Activated effector memory CD4-positive, alpha-beta T cell treated with Interleukin-2 at 50 U/mL for 16 hours (primary cell): ENCODE data around the gene CCK.
"Not testable (repeated sequence)": the region's sequence is repeated elsewhere in the genome, so short reads cannot be mapped to it uniquely, and the experiment has no call there.

Experiments
- DNase-seq: peaks from one replicate; pipeline ENCODE4 v3.0.0-alpha.2; 2020

The CCK gene, protein sequence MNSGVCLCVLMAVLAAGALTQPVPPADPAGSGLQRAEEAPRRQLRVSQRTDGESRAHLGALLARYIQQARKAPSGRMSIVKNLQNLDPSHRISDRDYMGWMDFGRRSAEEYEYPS

DNA sequence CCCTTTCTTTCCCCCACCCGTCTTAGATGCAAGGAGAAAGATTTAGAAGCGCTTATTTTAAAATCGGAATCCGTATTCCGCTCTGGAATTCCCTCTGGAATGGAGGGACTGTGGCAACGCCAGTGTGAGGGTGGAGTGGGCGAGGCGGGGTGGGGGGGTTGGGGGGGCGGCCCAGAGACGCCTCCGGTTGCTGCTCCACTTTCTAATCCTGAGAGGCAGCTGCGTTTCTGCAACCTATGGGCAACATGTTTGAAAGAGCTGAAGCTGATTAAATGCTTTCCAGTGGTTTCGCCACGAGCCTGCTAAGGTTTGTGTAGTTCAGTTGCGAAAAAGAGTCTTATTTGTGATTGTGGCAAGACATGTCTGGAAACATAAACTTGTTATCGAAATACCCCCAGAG lies at the start of gene CCK:
Gene CCK, minus strand, starts transcription at position 101 of the 400 bp plus-strand sequence. CDS start 2,555 bp downstream, outside the sequence.
- DNase-seq, result no peak

DNA sequence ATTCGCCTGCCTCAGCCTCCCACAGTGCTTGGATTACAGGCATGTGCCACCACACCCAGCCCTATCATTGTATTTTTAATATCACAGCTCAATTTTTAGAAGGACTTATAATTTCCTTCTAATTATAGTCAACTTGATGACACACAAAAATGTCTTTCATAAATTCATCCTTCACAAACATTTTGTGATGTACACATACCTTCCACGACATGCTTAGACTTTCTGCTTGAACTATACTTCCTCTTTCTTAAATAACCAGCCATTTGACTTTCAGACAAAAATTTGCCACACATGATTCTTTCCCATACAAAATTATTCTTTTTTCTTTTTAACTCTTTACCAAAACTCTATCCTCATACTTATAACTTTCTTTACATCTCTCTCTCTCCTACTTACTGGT lies 48.4 kb upstream of the CCK start:
- DNase-seq, result no peak

DNA sequence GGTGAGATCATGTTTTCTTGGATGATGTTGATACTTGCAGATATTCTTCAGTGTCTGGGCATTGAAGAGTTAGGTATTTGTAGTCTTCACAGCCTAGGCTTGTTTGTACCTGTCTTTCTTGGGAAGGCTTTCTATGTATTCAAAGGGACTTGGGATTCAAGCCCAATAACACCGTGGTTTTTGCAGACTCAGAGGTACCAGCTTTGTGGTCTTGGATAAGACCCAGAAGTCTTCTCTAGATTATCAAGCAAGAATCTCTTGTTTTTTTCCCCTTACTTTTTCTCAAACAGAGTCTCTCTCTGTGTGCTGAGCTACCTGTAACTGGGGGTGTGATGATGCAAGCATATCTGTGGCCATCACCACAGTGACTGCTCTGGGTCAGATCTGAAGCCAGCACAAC lies 42.7 kb upstream of the CCK start:
- DNase-seq, result no peak

DNA sequence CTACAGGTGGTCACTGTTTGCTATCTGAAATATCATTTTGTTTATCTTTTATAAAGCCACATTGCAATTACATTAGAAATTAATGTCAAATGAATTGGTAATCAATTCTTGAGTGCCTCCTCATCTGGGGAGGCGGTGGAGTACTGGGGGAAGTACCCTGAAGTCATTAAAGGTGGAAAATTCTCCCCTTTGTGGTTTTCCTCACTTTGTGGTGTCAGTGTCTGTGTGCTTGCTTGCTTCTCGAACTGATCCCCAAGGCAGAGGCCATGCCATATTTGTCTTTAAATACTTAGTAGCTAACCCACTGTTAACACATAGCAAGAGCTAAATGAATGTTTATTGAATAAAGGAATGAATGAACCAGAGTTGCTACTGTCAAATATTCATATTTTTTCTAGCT lies 40.5 kb upstream of the CCK start:
- no peak for DNase-seq

DNA sequence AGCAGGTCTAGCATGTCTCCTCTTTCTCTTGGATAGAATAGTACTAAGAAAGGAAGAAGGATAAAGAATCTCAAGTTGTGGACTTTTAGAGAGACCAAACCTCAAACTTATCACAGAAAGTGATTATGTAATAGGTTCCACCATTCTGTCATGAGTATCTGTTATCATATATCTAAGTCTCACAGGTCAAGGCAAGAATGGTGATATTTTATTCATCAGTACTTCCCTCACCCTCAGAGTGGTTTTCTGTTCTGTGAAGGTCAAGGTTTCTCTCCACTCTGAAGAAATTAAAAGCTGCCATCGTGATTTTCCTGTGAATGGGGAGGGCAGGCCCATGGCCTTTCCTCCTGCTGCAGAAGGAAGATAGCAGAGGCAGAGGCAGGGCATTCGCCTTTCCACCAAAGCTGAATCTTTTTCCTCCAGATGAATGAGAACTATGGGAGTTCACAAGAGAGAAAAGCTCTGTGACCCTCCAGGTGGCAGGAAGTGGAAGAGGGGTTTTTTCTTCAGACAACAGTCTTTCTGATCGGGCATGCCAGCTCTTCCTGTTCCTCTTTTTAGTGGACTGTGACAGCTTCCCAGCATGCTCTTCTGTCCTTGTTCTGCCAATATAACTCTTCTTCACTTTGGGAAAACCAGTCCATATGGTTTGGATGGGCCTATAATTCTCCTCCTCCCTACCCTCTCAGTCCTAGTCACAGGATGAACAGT lies 37.1 kb upstream of the CCK start:
- DNase-seq, result no peak

DNA sequence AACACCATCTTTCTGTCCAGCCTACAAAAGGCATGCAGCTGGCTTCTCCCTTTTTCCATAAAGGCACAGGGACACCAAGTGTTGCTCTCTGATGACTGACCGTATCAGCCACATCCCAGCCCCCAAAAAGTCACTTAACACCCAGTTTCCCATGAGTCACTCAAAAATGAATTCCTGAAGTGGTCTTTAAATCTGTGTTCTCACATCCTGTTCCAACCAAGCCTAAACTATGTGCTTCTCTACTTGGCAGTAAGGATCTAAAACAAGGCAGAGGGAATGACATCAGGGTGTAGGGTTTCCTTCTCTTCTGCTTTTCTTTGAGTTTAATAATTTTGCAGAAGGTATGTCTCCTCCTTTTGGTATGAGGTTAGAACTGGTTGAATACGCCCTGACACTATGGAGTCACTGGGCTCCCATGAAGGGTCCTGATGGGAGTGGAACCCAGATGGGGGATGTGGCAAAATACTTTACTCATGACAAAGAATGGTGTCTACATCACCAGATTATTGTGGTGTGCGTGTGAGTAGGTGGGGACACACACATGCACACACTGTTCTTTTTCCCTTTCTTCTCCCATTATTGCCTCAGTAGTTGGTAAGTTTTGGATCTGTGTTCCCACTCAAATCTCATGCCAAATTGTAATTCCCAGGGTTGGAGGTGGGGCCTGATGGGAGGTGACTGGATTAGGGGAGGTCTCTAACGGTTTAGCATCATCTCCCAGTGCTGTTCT lies 35.6 kb upstream of the CCK start:
- DNase-seq, result no peak

DNA sequence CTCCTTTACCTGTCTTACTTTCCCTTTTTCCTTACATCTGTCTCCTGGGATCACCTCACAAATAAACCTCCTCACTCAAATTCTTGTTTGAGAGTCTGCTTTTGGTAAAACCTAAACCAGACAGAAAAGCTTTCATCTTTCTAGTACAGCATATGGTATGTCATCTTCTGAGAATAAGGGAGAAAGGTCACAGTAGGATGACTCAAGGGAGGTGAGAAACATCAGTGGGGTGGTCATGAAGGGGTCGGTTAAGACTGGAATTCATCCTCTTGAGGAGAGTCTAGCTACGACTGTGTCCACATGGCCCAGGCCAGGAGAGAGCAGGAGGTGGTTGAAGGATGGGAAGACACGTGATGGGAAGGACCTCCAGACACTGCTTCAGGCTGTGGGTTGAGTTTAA lies 34.8 kb upstream of the CCK start:
- no peak for DNase-seq

DNA sequence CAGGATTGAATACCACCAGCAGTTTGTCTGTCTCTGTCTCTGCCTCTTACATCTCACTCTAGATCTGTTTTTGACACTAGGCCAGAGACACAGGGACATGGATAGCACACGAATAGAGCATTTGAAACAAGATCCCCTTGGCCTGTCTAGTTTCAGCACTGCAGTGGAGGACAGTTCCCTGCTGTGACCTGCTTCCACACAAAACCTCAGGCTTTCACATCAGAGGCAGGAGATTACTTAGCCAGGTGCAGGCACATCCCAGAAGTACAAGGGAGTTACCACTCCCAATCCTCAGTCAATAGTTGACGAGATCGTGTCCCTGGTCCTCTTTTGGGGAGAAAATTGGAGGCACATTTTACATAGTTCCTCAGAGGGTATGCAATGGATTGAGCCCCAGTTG lies 34.0 kb upstream of the CCK start:
- DNase-seq, result no peak

DNA sequence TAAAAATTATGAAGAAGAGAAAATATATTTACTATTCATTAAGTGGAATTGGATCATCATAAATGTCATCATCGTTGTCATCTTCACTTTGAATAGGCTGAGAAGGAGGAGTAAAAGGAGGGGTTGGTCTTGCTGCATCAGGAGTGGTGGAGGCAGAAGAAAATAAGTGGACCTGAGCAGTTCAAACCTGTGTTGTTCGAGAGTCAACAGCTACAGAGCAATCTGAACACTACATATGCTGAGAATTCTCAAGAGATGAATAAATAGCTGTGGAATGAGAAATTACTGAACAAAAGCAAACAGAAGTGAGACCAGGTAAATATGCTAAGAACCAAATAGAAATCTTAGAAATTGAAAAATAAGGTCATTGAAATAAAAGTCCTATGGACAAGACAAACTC lies 32.3 kb upstream of the CCK start:
- DNase-seq, result no peak

DNA sequence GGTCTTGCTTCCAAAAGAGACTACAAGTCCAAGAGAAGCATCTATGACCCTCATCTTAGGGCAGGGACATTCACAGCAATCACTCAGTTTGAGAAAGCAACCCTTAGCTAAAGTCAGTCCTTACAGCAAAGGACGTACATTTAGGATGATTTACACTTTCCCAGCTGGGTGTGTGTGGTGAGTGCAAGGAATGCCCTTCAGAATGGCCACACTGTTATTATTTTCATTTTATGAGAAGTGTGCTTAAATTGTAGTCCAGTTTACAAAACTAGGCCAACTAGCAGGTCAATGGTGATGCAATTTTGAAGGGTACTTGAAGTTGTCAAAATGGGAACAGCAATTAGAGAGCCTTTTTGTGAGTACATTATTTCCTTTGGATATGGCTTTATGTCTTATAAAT lies 26.0 kb upstream of the CCK start:
- DNase-seq, result no peak

DNA sequence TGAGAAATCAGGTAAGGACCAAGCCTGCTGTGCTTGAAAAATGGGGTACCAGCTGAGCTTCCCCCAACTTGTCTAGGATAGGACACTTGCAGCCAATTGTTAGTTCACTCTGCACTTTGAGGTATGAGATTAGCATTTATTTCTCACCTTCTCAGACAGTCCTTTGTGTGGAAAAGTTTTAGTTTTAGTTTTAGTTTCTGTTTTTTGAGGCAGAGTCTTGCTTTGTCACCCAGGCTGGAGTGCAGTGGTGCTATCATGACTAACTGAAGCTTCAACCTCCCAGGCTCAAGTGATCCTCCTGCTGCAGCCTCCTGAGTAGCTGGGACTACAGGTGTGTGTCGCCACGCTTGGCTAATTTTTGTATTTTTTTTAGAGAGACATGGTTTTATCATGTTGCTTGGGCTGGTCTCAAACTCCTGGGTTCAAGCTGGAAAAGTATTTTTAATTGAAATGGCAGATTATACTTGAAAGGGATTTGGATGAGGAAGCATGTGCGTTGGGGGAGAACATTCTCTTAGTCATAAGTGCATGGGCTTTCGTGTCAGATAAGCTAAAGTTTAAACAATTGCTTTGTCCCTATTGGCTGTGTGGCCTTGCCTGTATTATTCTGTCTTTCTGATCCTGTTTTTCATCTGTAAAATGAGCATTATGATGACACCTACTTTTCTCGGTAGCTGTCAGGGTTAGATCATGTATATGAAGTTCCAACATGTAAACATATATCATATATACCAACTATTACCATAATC lies 25.2 kb upstream of the CCK start:
- DNase-seq, result no peak

DNA sequence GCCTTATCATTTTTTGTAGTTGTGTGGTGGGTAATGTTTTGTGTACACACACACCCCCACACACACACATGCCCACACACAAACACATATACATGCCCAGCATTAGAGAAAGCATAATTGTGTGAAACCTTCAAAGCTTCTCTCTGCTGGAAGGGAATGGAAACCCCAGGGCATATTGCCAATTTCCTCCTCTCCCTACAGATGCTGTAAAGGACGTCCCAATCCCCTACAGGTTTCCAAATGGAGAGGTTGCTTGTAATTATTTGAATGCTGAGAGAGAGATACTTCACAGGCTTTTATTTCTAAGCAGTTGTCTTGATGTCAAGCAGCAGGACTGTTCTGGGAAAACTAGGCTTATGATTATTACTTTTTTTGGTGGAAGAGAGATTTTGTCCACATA lies 23.0 kb upstream of the CCK start:
- no peak for DNase-seq

DNA sequence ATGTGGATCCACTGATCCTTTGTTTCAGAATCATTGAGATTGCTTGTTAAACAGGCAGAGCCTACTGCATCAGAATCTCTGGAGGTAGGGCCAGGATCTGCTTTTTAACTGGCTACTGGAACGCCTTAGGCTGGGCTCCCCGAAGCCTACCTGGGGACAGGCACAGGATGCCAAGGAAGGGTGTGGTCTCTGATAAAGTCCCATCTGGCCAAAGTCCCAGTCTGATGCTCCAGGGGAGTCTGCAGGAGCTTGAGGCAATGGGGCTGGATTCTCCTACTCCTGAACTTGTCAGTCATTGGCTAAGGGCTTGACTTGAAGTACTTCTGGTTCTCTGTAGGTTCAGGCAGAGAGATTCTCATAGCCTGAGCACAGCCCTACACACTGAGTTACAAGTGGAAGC lies 22.4 kb upstream of the CCK start:
- DNase-seq, result no peak

DNA sequence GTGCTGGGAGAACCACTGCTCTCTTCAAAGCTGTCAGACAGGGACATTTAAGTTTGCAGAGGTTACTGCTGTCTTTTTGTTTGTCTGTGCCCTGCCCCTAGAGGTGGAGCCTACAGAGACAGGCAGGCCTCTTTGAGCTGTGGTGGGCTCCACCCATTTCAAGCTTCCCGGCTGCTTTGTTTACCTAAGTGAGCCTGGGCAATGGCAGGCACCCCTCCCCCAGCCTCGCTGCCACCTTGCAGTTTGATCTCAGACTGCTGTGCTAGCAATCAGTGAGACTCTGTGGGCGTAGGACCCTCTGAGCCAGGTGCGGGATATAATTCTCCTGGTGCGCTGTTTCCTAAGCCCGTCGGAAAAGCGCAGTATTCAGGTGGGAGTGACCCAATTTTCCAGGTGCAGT lies 21.4 kb upstream of the CCK start:
- DNase-seq, result not testable (repeated sequence)

DNA sequence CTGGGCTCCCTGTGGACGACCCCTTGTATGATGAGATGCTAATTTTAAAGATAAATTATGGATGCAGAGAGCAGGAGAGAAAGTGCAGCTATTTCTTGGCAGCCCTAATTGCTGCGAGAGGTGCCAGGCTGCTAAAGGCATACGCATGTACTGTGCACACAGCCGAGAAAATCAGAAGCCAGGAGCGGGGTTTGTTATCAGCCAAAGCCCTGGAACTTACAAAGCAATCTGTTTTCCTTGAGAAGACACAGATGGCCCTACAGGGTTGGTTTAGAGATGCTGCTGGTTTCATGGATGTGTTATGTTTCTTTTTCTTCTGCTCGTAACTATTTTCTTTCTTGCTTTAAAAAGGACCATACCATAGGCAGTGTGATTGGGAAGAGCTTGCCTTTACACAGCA lies 11.7 kb upstream of the CCK start:
- DNase-seq, result no peak

DNA sequence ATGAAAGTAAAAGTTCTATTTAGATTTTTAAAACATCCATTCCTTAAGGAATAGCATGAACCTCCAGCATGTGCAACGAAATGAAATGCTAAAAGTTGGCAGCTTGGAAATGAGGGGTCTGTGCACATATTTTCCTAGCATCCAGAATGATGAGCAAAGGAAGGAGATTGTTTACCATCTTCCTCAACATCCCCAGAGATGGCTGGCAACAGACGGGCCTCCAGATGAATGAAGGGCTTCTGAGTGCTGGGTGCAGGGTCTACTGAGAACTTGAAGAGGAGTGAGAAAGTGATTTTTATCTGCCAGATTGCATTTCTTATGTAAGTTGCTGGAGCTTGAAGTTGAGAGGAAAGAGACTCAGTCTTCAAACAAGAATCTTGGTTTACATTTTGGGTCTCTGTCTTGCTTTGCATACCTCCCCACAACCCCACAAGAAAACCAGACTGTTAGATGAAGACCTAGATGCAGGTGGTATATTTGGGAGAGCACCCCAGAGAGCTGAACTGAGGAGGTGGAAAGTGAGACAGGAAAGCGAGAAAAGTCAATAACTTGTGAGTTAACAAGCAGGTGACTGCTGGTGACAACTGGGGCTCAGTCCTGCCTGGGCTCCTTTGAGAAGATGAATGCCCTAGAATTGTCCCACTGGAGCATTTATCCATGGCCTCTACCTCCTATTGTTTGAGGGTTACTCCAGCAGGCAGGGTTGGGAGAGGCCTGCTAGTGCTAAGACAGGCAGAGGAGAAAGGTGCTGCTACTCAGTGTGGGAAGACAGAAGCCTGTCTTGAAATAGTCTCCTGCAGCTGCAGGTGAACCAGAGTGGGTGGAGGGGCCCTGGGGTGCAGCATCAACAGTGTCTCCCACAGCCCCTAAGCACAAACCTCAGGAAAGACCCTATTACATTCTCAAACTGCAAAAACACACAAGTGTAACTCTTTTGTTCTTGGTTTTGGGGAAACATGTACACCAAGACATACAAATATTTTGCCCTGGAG lies 10.5 kb upstream of the CCK start:
- no peak for DNase-seq

DNA sequence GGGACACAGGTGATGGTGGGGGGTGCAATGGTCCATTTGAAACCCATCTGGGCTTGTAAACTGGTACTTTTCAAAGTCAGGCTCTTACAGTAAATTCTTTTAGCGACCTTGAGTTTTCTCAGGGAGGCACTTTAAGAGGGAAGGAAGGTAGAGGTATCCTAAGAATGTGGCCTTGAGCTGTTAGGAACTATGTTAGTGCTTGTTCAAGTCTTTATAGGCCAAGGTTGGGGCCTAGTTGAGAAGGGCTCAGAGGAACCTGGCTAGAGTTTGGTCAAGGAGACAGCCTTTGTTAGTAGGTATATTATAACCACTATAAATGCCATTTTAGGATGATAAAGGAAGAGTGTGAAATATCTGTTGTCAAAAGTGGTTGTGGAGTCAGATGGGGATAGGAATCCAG lies 9.2 kb upstream of the CCK start:
- no peak for DNase-seq

DNA sequence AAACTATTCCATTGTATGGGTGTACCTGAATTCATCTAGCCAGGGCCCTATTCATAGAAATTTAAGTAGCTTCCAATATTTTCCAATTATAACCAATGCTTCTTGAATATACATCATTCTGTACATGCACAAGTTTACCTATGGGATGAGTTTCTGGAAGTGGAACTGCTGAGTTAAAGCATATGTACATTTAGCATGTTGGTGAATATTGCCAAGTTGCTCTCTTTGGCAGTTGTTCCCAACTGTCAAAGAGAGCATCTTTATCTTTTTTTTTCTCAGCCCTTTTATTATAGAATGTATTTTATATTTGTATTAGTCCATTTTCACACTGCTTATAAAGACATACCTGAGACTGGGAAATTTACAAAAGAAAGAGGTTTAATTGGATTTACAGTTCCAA lies 8.3 kb upstream of the CCK start:
- DNase-seq, result no peak

DNA sequence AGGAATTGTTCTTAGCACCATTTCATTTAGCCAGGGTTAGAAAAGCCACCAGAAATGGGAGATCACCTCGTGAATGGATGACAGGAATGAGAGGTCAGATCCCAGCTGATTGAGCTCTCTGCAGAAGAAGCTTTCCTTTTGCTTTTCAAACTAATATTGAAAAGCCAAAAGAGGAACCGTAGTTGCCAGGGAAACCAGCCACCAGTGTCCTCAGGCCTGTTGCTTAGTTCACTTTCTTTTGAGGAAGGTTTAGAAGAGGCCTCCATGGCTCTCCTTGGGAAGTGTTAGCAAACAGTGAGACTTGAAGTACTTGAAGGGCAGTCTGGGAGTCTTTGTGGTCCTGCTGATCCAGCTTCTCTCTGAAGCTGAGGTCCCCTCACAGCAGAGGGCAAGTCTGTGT lies 7.4 kb upstream of the CCK start:
- no peak for DNase-seq

DNA sequence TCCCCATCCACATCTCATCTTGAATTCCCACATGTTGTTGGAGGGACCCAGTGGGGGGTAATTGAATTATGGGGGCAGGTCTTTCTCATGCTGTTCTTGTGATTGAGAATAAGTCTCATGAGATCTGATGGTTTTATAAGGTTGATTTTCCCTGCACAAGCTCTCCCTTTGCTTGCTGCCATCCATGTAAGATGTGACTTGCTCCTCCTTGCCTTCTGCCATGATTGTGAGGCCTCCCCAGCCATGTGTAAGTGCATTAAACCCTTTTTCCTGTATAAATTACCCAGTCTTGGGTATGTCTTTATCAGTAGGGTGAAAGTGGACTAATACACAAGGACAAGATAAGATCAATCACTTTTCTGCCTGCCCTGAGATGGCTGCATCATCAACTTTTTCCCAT lies 5.8 kb upstream of the CCK start:
- no peak for DNase-seq

DNA sequence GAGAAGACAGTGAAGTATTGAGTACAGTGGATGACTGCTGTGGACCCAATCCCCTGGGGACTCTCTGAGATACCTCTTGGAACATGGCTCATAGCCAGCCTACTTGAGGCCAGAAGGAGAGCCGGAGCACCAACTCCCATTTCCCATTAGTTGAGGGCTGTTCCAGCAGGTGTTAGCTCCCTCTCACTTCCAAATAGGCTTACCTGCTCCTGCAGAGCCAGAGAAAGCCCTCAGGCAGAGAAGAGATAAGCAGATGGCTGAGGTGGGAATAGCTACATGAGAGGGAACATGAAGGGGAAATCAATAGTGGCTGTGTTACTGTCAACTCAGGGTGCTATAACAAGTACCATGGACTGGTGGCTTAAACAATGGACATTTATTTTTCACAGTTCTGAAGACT lies 4.6 kb upstream of the CCK start:
- no peak for DNase-seq

DNA sequence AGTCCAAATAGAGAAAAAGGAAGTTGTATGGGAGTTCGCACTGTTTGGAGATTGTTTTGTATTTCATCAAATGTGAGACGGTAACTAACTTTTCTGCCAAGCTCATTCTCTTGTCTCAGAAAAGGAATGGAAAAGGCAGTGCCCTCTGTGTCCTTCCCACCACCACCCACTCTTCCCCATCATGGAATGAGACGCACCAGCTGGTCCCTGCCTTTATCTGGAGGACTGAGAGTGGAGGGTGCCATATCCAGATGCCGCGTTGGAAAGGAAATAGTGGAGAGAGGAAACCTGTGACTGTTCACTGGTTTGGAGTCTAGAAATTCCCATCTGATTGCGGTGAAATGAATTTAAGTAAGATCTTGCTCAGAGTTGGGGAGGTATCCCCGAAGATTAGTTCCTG lies 3.7 kb upstream of the CCK start:
- DNase-seq, result no peak

DNA sequence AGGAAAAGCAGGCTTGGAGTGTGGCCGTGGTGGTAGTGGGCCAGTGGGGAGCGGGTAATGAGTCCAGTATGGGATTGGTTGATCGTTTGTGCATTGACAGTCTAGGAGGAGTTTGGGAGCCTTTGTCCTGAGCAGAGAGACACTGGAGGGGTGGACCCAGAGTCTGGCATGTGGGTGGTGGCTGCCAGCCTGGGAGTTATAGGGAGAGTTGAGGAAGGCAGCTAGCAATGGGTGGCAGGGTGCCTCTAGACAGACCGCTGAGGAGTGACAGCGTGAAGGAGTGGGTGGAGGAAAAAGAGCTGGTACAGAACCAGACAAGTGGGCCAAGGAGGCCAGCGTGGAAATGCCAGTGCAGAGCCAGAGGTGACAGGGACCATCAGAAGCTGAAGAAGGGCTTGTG lies 1.9 kb upstream of the CCK start:
- no peak for DNase-seq
